Left cardiac atrium (tissue), 4 donors: Measurements from ENCODE around the gene HTR3B. TPM values are rescaled to one million over a fixed set of nuclear protein-coding genes. Genes with fewer than 3 reads are reported as not detected.
"Not testable (repeated sequence)": the region's sequence is repeated elsewhere in the genome, so short reads cannot be mapped to it uniquely, and the experiment has no call there.

Source experiments
- ATAC-seq, 2 donors: fragments of 200-7000 bp; cut with Tn5 transposase; one replicate each; pipeline ENCODE4 v1.9.1; 2020; ENCODE audit warnings: mild to moderate bottlenecking in 2 of 2, moderate library complexity in 2 of 2
- DNase-seq: peaks from one replicate; pipeline ENCODE4 v3.0.0-alpha.2; 2020
- intact Hi-C, 2 donors: fragments of 100-400 bp; cut with DNase I; formaldehyde crosslinking; loops; one replicate each; pipeline versions ENCODE4 v1.14.1 to v1.15.1; 2022 to 2023
- total RNA-seq, 2 donors: library from RNA; stranded (reverse); fragmentation: NEBNext Ultra II Directional; extraction: Animal tissue kit (Norgen Biotek cat#: 25700); gene quantifications; one replicate each; pipeline ENCODE4 v1.2.1, GENCODE V29; 2021
- donor health status: DM: no; HTN: yes; CAD: no.
- donor health status: DM: no; HTN: yes; CAD: no; lungs with severe emphysema.
- donor health status: DM: yes; HTN: yes; CAD: no.
- donor health status: Dilated cardiomyopathy.

Gene HTR3B
- total RNA-seq, 2 donors from 2014 or later, result not detected

DNA sequence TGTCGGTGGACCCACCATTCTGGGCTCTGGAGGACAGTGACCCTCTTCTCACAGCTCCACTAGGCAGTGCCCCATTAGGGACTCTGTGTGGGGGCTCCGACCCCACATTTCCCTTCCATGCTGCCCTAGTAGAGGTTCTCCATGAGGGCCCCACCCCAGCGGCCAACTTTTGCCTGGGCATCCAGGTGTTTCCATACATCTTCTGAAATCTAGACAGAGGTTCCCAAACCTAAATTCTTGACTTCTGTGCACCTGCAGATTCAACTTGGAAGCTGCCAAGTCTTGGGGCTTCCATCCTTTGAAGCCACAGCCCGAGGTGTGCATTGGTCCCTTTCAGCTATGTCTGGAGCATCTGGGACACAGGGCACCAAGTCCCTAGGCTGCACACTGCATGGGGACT is 25.1 kb upstream of the HTR3B start:
- ATAC-seq, intact Hi-C loops, DNase-seq: not testable (repeated sequence)

- ATAC-seq, result no peak
- intact Hi-C loops, result loop anchor here in 1 of 2 donors (10.0 kb wide), 1 partner anchor 384 kb away; no protein-coding TSS in a partner anchor
- DNase-seq, result no peak
Measured at GRCh38 chr11:113880971-113881370, 23.6 kb upstream of the HTR3B start.

GRCh38 chr11:113881856-113882255 is 22.7 kb upstream of the HTR3B start:
- DNase-seq (no peak), ATAC-seq (no peak)
- intact Hi-C loops, result loop anchor here in 1 of 2 donors (10.0 kb wide), 1 partner anchor 383 kb away; no protein-coding TSS in a partner anchor

GRCh38 chr11:113884361-113884836 is 20.2 kb upstream of the HTR3B start:
- DNase-seq (no peak), ATAC-seq (no peak)
- intact Hi-C loops, result loop anchor here in 1 of 2 donors (10.0 kb wide), 1 partner anchor 380 kb away; no protein-coding TSS in a partner anchor

DNA sequence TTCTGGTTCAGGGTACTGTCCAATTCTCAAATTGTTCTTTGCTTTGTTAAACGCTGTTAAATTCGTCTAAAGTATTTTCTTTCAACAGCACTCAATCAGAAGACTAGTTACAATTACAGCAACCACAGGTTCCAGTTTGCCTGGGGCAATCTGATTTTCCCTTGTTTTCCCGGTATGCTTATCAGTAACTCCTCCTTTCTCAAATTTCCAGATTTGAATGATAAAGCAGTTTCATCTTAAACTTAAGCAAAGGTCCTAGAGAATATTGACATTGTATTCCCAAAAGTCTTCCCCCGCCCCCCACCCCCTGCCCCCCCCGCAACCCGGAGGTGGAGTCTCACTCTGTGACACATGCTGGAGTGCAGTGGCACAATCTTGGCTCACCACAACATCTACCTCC is 18.7 kb upstream of the HTR3B start:
- intact Hi-C loops, result loop anchor here in 1 of 2 donors (10.0 kb wide), 1 partner anchor 379 kb away; no protein-coding TSS in a partner anchor
- DNase-seq, result no peak
- no peak for ATAC-seq

- DNase-seq, result no peak
- intact Hi-C loops, result loop anchor here in 1 of 2 donors (10.0 kb wide), 1 partner anchor 376 kb away; no protein-coding TSS in a partner anchor
- ATAC-seq, result no peak
Measured at GRCh38 chr11:113888848-113889247, 15.7 kb upstream of the HTR3B start.

- intact Hi-C loops, result loop anchor here (10.0 kb wide), 2 partner anchors 80 to 100 kb away; partner anchors contain the start of gene HTR3A (in 1 of the 2)
- peak; percentile 32 to 53 for ATAC-seq
- DNase-seq, result no peak
Measured at GRCh38 chr11:113894421-113894996, 10.1 kb upstream of the HTR3B start.

GRCh38 chr11:113895367-113896155 is 9.0 kb upstream of the HTR3B start:
- ATAC-seq, result peak; percentile 39 to 65
- intact Hi-C loops, result loop anchor here (2.0 to 10.0 kb wide), 3 partner anchors 79 to 367 kb away; partner anchors contain the start of gene HTR3A (in 1 of the 2)
- DNase-seq, result no peak

- peak; percentile 76 to 84 for ATAC-seq
Measured at GRCh38 chr11:113896156-113896879, 8.3 kb upstream of the HTR3B start.

DNA sequence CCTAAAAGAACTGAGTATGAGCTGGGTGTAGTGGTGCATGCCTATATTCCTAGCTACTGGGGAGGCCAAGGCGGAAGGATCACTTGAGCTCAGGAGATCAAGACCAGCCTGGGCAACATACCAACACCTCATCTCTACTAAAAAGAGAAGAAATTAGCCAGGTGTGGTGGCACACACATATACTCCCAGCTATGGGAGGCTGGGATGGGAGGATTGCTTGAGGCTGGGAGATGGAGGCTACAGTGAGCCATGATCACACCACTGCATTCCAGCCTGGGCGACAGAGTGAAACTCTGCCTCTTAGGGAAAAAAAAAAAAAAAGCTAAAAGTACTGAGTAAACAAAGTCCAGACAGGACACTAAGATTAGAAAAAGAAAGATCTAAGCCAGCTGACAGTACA is 3.5 kb upstream of the HTR3B start:
- intact Hi-C loops, result loop anchor here in 1 of 2 donors (10.0 kb wide), 1 partner anchor 114 kb away; no protein-coding TSS in a partner anchor
- DNase-seq (no peak), ATAC-seq (no peak)

More at GRCh38 chr11:113896156-113896879, 8.3 kb upstream of the HTR3B start:
- intact Hi-C loops, result loop anchor here (2.0 to 10.0 kb wide), 3 partner anchors 78 to 366 kb away; partner anchors contain the start of gene HTR3A (in 1 of the 2)
- peak; percentile 35 for DNase-seq

- ATAC-seq, result no peak
- intact Hi-C loops, result loop anchor here in 1 of 2 donors (5.0 to 10.0 kb wide), 2 partner anchors 66 to 109 kb away; no protein-coding TSS in a partner anchor
- no peak for DNase-seq
Measured at GRCh38 chr11:113906038-113906437, 1.4 kb downstream of the HTR3B start.

DNA sequence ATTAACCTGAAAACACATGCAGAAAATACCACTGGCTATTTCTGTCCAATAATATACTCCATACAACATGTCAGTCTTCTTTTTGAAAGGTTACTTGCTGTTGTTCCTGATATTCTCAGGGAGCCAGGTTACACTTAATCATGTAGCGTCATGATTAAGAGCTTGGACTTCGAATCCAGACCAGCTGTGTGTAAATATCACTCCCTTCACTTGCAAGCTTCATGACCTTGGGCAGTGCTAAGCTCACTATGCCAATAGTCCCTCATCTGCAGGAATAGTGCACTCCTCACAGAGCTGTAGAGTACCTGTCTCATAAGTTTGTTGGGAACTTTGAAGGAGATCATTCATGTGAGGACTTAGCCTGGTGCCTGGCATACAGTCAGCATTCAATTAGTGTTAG is 1.9 kb downstream of the HTR3B start:
- ATAC-seq, result no peak
- intact Hi-C loops, result loop anchor here in 1 of 2 donors (5.0 to 10.0 kb wide), 2 partner anchors 66 to 108 kb away; no protein-coding TSS in a partner anchor
- no peak for DNase-seq

DNA sequence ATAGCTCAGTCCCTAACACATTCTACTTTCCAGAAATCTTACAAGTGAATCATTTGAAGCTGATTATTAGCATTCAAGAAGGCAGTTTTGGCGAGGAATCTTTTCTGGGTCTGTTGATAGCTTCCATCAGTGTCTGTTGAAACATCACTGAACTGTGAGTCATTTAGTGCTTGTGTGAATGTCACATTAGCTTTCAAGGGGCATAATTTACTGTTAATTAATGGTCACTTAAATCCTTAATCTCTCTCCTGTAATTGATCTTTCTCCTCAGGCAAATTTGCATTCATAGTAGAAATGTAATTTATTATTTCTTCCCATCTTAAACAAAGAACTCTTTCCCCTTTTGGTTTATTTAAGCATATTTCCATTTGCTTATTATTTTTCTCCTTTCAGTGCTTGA is 2.6 kb downstream of the HTR3B start:
- ATAC-seq, result no peak
- intact Hi-C loops, result loop anchor here in 1 of 2 donors (5.0 to 10.0 kb wide), 2 partner anchors 65 to 108 kb away; no protein-coding TSS in a partner anchor

DNA sequence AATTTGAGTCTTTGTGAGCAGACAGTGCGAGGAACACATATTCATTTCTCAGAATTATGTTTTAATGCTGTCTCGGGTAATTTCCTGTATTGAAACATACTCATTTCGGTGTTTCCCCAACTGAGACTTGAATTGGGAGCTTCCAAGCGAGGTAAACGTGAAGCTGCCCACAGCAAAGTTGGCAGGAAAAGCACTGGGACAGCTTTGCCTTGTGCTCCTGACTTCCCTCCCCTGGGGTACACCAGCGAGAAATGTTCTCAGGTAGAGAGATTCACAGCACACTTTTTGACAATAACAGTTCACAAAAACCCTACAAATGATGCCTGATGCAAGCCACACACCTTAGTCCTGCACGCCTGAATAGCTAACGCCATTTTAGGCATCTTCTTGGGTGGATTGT is 3.1 kb downstream of the HTR3B start:
- no peak for ATAC-seq
- no peak for DNase-seq
- intact Hi-C loops, result loop anchor here in 1 of 2 donors (5.0 to 10.0 kb wide), 2 partner anchors 65 to 107 kb away; no protein-coding TSS in a partner anchor

More for the DNA sequence above, 2.6 kb downstream of the HTR3B start:
- DNase-seq, result no peak

- intact Hi-C loops, result loop anchor here in 1 of 2 donors (5.0 to 10.0 kb wide), 2 partner anchors 64 to 107 kb away; no protein-coding TSS in a partner anchor
- ATAC-seq, result no peak
- DNase-seq, result no peak
Measured at GRCh38 chr11:113908098-113908497, 3.5 kb downstream of the HTR3B start.

DNA sequence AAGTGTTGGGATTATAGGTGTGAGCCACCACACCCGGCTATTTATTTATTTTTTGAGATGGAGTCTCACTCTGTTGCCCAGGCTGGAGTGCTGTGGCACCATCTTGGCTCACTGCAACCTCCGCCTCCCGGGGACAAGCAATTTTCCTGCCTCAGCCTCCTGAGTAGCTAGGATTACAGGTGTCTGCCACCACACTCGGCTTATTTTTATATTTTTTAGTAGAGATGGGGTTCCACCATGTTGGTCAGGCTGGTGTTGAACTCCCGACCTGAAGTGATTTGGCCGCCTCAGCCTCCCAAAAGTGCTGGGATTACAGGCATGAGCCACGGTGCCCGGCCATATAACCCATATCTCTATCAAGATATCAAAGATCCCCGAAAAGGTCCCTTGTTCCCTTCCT is 6.9 kb downstream of the HTR3B start:
- intact Hi-C loops, DNase-seq, ATAC-seq: not testable (repeated sequence)

DNA sequence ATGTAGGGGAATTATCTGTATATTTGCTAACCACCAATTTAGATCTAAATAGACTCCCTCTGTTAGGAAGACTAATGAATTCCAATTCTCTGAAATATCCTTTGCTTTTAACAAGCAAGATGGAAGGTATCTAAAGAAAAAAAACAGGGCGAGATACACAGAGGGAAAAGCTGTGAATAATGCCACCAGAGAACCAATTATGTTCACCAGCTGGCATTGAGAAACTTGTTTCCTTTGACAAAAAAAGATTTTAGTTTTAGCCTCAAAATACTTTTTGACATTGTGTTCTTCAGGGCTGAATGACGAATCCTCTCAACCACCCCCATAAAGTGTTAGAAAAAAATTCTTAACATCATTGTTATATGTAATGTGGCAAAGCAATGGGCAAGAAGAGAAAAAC is 19.0 kb downstream of the HTR3B start:
- ATAC-seq, result no peak
- intact Hi-C loops, result no loop called here
- DNase-seq, result no peak
